VCaP (cell line): ENCODE measurements around the gene ADAMTS7.
"Not testable (repeated sequence)": the region's sequence is repeated elsewhere in the genome, so short reads cannot be mapped to it uniquely, and the experiment has no call there.

ENCODE experiments used
- H3K27ac ChIP-seq: fragments of 450-650 bp; 2 replicates; pipeline ENCODE4 v1.5.1; 2017
- TF ChIP-seq, protein P1 (sequence below): fragments of 450-650 bp; conservative IDR thresholded peaks from 2 replicates; pipeline ENCODE4 v1.5.1; 2017; ENCODE audit warnings: mild to moderate bottlenecking, moderate library complexity

The ADAMTS7 gene

DNA sequence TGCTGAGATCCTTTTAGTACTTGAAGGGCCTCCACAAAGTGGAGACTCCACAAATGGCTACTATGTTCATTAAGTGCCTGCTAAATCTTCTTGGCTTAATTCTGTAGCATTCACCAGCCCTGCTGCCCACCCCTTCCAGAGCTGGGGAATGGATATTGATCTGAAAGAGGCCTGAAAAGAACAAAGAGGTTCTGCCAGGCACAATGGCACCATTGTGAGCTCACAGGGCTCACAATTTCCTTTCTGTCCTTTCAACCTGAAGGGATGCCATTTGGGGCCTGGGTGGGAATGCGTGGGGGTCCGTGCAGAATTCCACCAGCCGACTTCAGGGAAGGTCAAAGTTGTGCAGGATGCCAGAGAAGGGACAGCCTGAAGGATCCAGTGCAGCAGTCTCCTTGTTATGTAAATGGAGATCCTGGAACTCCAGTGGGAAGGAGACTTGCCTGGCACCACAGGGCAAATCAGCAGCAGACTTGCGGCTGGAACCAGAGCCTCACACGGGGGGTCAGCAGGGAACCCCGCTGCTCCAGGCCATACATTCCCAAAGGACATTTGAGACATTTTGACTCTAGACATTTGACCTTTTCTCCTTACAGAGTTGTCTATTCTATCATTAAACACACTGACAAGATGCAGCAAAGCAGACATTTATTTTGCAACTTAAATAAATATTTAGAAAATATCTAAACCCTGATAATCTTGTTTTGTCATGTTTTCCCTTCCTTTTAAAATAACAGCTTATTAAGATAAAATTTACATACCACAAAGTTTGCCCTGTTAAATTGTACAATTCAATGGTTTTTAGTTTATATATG, 39.9 kb upstream of the ADAMTS7 start:
- TF ChIP-seq, protein P1, sequence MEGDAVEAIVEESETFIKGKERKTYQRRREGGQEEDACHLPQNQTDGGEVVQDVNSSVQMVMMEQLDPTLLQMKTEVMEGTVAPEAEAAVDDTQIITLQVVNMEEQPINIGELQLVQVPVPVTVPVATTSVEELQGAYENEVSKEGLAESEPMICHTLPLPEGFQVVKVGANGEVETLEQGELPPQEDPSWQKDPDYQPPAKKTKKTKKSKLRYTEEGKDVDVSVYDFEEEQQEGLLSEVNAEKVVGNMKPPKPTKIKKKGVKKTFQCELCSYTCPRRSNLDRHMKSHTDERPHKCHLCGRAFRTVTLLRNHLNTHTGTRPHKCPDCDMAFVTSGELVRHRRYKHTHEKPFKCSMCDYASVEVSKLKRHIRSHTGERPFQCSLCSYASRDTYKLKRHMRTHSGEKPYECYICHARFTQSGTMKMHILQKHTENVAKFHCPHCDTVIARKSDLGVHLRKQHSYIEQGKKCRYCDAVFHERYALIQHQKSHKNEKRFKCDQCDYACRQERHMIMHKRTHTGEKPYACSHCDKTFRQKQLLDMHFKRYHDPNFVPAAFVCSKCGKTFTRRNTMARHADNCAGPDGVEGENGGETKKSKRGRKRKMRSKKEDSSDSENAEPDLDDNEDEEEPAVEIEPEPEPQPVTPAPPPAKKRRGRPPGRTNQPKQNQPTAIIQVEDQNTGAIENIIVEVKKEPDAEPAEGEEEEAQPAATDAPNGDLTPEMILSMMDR = no peak
- no peak overlapping the region for H3K27ac ChIP-seq

DNA sequence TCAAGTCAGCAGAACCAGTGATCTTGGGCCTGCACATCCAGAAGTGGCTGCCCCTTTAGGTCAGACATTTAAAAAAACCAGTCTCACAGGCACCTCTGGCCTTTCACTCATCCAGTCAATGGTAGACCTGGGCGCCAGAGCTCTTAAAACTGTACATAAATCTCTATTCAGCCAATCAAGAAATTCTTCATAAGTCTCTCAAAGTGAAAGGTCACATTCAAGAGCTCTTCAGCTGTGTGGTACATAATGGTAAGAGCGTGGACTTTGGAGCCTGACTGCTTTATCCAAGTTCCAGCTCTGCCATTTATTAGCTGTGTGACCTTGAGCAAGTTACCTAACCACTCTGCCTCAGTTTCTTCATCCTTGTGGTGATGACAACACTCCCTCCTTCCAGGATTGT, 39.1 kb upstream of the ADAMTS7 start:
- H3K27ac ChIP-seq = no peak overlapping the region
- TF ChIP-seq, protein P1 = no peak

DNA sequence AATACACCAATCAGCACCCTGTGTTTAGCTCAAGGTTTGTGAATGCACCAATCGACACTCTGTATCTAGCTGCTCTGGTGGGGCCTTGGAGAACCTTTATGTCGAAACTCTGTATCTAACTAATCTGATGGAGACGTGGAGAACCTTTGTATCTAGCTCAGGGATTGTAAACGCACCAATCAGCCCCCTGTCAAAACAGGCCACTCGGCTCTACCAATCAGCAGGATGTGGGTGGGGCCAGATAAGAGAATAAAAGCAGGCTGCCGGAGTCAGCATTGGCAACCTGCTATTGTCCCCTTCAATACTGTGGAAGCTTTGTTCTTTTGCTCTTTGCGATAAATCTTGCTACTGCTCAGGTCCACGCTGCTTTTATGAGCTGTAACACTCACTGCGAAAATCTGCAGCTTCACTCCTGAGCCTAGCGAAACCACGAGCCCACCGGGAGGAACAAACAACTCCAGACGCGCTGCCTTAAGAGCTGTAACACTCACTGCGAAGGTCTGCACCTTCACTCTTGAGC, 36.2 kb upstream of the ADAMTS7 start:
- not testable (repeated sequence) for H3K27ac ChIP-seq

DNA sequence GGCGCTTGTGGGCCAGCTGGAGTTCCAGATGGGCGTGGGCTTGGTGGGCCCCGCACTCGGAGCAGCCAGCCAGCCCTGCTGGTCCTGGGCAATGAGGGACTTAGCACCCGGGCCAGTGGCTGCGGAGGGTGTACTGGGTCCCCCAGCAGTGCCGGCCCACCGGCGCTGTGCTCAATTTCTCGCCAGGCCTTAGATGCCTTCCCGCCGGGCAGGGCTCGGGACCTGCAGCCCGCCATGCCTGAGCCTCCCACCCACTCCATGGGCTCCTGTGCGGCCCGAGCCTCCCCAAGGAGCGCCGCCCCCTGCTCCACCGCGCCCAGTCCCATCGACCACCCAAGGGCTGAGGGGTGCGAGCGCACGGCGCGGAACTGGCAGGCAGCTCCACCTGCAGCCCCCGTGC, 35.6 kb upstream of the ADAMTS7 start:
- not testable (repeated sequence) for H3K27ac ChIP-seq

DNA sequence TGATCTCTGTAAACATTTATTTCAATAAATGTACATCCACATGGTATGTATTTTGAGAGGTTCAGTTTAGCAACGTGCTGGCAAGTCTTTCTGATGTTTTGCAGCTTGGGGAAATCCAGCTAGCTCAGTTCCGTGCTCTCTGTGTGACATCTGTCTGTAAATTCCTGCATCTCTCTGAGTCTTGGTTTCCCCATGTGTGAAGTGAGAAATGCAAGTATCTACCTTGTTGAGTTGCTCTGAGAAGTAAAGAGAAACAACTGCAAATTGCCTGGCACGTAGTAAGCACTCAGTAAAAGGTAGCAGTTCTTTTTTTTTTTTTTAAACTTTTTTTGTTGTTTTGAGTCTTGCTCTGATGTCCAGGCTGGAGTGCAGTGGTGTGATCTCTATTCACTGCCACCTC, 31.3 kb upstream of the ADAMTS7 start:
- no peak overlapping the region for H3K27ac ChIP-seq
- TF ChIP-seq, protein P1 = no peak

DNA sequence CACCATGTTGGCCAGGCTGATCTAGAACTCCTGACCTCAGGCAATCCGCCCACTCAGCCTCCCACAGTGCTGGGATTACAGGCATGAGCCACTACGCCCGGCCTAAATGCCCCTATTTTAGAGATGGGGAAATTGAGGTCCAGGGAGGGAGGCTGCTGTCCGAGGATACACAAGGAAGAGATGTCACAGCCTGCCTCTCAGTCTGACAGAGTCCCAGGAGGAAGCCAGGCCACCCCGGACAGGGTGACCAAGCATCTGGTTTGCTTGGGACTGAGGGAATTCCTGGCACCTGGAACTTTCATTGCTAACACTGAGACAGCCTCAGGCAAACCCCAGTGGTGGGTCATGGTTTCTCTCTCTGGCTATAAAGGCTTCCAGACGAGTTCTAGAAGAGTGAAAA, 30.6 kb upstream of the ADAMTS7 start:
- no peak overlapping the region for H3K27ac ChIP-seq
- TF ChIP-seq, protein P1 = no peak

DNA sequence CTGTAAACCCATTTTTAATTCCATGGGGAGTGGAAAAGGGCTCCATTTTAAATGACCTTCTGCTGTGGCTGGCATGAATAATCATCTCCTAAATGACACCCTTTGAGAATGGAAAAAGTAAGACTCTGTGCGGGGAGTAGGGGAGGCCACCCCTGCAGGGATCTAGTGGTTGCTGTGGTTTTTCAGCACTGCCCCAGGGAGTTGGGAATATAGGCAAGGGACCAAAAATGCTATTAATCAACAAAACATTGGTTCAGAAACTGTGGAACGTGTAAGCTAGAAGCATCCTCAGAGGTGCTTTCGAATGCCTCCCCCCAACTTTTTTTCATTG, 30.1 kb upstream of the ADAMTS7 start:
- TF ChIP-seq, protein P1 = no peak
- no peak overlapping the region for H3K27ac ChIP-seq

DNA sequence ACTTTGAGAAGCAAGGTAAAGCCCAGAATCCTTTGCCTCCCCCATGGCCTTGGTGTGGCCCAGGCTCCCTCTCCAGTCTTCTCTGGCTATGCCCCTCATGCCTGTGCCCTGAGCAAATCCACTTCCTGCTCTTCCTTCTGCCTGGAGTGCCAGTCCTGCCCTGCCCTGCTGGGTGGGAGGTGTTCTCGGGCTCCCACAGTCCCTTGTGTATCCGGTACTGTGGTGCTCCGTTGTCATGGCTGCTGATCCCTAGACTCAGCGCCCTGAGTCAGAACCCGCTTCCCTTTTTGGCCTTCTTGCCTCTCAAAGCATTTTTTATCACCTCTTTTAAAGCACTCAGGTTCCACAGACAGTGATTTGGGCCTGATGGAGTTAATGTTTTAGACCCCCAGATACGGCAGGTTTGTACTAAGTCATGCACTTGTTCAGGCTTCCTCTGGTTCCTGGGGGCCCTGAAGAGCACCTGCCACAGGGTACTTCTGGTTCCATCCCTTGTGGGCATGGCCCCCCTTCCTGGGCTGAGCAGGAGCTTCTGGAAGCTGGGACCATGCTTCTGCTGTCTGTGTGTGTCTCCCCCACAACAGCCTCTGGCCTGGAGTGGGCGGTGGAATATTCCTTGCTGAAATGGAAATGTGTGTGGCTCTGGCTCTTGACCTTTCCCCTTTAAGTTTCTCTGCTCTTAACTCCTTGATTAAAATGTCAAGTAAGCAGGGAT, 29.6 kb upstream of the ADAMTS7 start:
- H3K27ac ChIP-seq = no peak overlapping the region
- TF ChIP-seq, protein P1 = no peak

DNA sequence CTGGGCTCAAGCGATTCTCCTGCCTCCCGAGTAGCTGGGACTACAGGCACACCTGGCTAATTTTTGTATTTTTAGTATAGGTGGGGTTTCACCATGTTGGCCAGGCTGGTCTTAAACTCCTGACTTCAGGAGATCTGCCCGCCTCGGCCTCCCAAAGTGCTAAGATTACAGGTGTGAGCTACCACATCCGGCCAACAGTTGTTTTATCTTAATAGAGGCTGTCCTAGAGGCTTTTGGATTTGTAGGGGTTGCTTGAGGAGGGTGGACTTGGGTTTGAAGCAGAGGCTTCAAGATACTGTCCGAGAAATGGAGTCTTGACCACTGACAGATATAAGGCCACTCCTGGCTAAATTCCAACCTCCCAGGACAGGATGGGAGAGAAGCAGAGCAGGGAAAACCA, 27.9 kb upstream of the ADAMTS7 start:
- not testable (repeated sequence) for H3K27ac ChIP-seq
